ENCODE measurements around the gene ABR.

The ABR gene

DNA sequence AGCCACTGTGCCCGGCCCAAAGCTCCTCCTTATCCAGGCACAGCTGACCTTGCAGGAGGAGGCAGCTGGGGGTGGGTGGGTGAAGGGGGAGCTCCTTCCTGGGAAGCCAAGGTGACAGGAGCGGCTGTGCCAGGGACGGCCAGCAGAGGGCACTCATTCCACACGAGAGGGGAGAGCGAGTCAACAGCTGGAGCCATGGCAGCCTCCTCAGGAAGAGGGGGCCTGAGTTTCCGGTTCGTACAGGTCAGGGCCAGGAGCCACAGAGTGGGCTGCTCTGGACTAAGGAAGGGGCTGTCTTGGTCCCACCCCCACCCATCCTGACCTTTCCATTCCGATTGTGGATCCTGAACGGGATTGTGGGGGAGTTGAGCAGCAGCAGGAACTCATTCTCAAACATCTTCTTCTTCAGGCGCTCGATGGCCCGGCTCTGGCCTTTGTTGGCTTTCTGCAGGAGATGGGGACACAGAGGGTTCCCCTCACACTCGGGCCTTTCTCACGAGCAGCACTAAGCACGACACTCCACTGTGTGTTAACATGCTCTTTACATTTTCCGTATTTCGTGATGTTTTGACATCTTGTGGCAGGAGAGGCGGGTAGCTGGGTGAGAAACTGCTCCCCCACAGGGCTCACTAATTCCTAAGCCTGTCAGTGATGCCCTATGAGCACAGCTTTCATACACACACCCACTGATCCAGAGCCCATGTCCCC lies 121.2 kb downstream of the ABR start:
- H3K9ac ChIP-seq (ENCODE audit: low read depth, low read length) = no peak overlapping the region
- no peak overlapping the region for H3K4me2 ChIP-seq (ENCODE audit: insufficient read depth, low read length)
- H3K9me3 ChIP-seq (ENCODE audit: insufficient read depth, low read length, severe bottlenecking) = peaks cover 5% of the 10 kb centered on the region
- no peaks in the 10 kb centered on the region for H3K4me1 ChIP-seq (ENCODE audit: insufficient read depth, low read length)
- no peak overlapping the region for H2AFZ ChIP-seq (ENCODE audit: low read depth, low read length)
- peak; percentile 54; the same call in 2 of the 3 replicates for ATAC-seq (ENCODE audit: insufficient read depth, low read depth)
- no peaks in the 10 kb centered on the region for H3K27me3 ChIP-seq (ENCODE audit: insufficient read depth, low read length, poor library complexity)
- no peaks in the 10 kb centered on the region for H4K20me1 ChIP-seq (ENCODE audit: insufficient read depth, low read length)
- H3K4me3 ChIP-seq (ENCODE audit: low read depth in 1 of 2, low read length in 2 of 2) = no peak overlapping the region
- no peak overlapping the region for H3K27ac ChIP-seq (ENCODE audit: low read length)
- peaks cover 56% of the 10 kb centered on the region for H3K36me3 ChIP-seq (ENCODE audit: insufficient read depth, low read length)
- no peak for TF ChIP-seq EZH2 (IDR thresholded peaks at IDR 0.05; ENCODE audit: borderline replicate concordance, low read depth, low read length, severe bottlenecking)
- TF ChIP-seq, protein P1, sequence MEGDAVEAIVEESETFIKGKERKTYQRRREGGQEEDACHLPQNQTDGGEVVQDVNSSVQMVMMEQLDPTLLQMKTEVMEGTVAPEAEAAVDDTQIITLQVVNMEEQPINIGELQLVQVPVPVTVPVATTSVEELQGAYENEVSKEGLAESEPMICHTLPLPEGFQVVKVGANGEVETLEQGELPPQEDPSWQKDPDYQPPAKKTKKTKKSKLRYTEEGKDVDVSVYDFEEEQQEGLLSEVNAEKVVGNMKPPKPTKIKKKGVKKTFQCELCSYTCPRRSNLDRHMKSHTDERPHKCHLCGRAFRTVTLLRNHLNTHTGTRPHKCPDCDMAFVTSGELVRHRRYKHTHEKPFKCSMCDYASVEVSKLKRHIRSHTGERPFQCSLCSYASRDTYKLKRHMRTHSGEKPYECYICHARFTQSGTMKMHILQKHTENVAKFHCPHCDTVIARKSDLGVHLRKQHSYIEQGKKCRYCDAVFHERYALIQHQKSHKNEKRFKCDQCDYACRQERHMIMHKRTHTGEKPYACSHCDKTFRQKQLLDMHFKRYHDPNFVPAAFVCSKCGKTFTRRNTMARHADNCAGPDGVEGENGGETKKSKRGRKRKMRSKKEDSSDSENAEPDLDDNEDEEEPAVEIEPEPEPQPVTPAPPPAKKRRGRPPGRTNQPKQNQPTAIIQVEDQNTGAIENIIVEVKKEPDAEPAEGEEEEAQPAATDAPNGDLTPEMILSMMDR (IDR thresholded peaks at IDR 0.05; ENCODE audit: borderline replicate concordance, extremely low read depth, low read length, poor library complexity, severe bottlenecking) = peak; percentile 63
- peak; percentile 62 for DNase-seq
- H3K79me2 ChIP-seq (ENCODE audit: insufficient read depth, low read length) = no peaks in the 10 kb centered on the region

DNA sequence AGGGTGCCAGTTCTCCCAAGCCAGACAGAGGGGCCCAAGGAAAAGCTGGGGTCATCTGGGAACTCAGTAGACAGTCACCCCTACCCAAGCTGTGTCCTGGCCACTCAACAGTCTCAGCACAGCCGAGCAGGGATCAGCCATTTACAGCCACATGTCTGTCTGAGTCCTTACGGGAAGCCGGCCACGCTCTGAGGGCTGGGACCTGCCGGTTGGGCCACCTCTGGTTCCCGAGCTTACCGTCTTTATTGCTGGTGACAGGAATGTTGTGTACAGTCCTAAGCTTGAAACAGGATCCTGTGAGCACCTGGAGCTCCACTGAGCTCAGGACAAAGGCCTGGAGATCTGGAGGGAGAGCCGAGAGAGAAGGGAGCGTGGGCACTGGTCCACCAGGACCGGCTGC lies 123.0 kb downstream of the ABR start:
- H3K36me3 ChIP-seq (ENCODE audit: insufficient read depth, low read length) = peaks cover 47% of the 10 kb centered on the region
- ATAC-seq (ENCODE audit: insufficient read depth, low read depth) (no peak), DNase-seq (no peak)
- H3K27ac ChIP-seq (ENCODE audit: low read length) = no peak overlapping the region
- H3K4me3 ChIP-seq (ENCODE audit: low read depth in 1 of 2, low read length in 2 of 2) = no peak overlapping the region
- no peak overlapping the region for H2AFZ ChIP-seq (ENCODE audit: low read depth, low read length)
- H3K9me3 ChIP-seq (ENCODE audit: insufficient read depth, low read length, severe bottlenecking) = no peaks in the 10 kb centered on the region
- no peaks in the 10 kb centered on the region for H3K27me3 ChIP-seq (ENCODE audit: insufficient read depth, low read length, poor library complexity)
- H3K9ac ChIP-seq (ENCODE audit: low read depth, low read length) = no peak overlapping the region
- no peaks in the 10 kb centered on the region for H4K20me1 ChIP-seq (ENCODE audit: insufficient read depth, low read length)
- H3K4me1 ChIP-seq (ENCODE audit: insufficient read depth, low read length) = no peaks in the 10 kb centered on the region
- TF ChIP-seq, protein P1 (IDR thresholded peaks at IDR 0.05; ENCODE audit: borderline replicate concordance, extremely low read depth, low read length, poor library complexity, severe bottlenecking) = no peak
- TF ChIP-seq EZH2 (IDR thresholded peaks at IDR 0.05; ENCODE audit: borderline replicate concordance, low read depth, low read length, severe bottlenecking) = no peak
- H3K4me2 ChIP-seq (ENCODE audit: insufficient read depth, low read length) = no peak overlapping the region
- H3K79me2 ChIP-seq (ENCODE audit: insufficient read depth, low read length) = no peaks in the 10 kb centered on the region

DNA sequence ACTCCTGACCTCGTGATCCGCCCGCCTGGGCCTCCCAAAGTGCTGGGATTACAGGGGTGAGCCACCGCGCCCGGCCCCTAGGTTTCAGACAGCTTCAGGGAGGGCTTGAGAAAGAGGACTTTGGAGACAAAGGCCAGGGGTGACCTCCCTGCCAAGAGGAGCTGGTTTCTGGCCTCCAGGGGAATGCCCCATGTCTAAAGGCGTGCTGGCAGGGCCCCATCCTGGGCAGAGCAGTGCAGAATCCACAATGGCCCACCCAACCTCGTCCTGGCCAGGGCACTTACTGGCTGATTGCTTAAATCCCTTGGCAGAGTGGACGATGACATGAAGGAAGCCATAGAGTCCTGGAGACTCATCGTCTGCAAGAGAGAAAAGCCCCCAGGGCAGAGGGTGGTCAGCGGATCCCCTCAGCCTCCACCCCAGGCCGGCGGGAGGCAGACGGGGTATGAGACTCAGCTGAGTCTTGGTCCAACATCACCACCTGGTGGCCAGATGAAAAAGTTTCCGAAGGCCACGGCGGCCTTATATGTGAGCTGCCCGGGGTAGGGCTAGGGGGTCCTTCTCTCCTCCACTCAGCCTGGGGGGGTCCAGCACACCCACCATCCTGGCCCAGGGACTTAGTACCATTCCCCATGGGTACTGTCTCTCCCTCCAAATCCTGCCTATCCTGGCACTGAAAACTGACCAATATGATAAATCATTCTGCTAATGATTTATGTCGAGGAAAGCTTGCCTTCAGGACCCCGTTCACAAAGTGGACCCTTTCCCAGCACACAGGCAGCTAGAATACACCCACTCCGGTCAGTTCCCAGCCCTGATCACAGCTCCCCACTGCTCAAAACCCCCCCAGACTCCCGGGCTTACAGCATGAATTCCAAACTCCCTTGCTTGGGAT lies 123.8 kb downstream of the ABR start:
- no peaks in the 10 kb centered on the region for H3K27me3 ChIP-seq (ENCODE audit: insufficient read depth, low read length, poor library complexity)
- H3K9me3 ChIP-seq (ENCODE audit: insufficient read depth, low read length, severe bottlenecking) = no peaks in the 10 kb centered on the region
- no peak overlapping the region for H3K4me3 ChIP-seq (ENCODE audit: low read depth in 1 of 2, low read length in 2 of 2)
- H2AFZ ChIP-seq (ENCODE audit: low read depth, low read length) = no peak overlapping the region
- H3K4me2 ChIP-seq (ENCODE audit: insufficient read depth, low read length) = no peak overlapping the region
- DNase-seq (peak; percentile 53), ATAC-seq (ENCODE audit: insufficient read depth, low read depth) (peak; percentile 82)
- peaks cover 47% of the 10 kb centered on the region for H3K36me3 ChIP-seq (ENCODE audit: insufficient read depth, low read length)
- H3K9ac ChIP-seq (ENCODE audit: low read depth, low read length) = no peak overlapping the region
- no peak for TF ChIP-seq EZH2 (IDR thresholded peaks at IDR 0.05; ENCODE audit: borderline replicate concordance, low read depth, low read length, severe bottlenecking)
- TF ChIP-seq, protein P1 (IDR thresholded peaks at IDR 0.05; ENCODE audit: borderline replicate concordance, extremely low read depth, low read length, poor library complexity, severe bottlenecking) = peak; percentile 69
- no peaks in the 10 kb centered on the region for H3K4me1 ChIP-seq (ENCODE audit: insufficient read depth, low read length)
- no peaks in the 10 kb centered on the region for H3K79me2 ChIP-seq (ENCODE audit: insufficient read depth, low read length)
- no peak overlapping the region for H3K27ac ChIP-seq (ENCODE audit: low read length)
- H4K20me1 ChIP-seq (ENCODE audit: insufficient read depth, low read length) = no peaks in the 10 kb centered on the region

Data from DND-41 (cell line).